Measurements from ENCODE around the gene TUBA8. TPM values are rescaled to one million over a fixed set of nuclear protein-coding genes. Genes with fewer than 3 reads are reported as not detected.

The TUBA8 gene
- total and polyA plus RNA-seq, 2 donors from 2014 or later = 1.1 to 5.9 TPM

- H3K4me1 ChIP-seq (ENCODE audit: control insufficient read depth in 2 of 3, insufficient read depth in 2 of 3, low read depth in 1 of 3, low read length in 3 of 3) = peaks cover 0 to 9% (median 0%) of the 10 kb centered on the region in 3 donors
- FAIRE-seq = no peak
- no peak overlapping the region for H3K27ac ChIP-seq (ENCODE audit: low read depth in 2 of 2, low read length in 2 of 2)
- no peak overlapping the region for H3K9ac ChIP-seq (ENCODE audit: low read length in 3 of 3)
- H3K27me3 ChIP-seq (ENCODE audit: control insufficient read depth, insufficient read depth, low read length) = no peaks in the 10 kb centered on the region
- no peaks in the 10 kb centered on the region for H3K9me3 ChIP-seq (ENCODE audit: control insufficient read depth in 2 of 3, insufficient read depth in 1 of 3, low read length in 3 of 3)
- TF ChIP-seq CTCF (IDR thresholded peaks at IDR 0.05; ENCODE audit: borderline replicate concordance, extremely low read depth, insufficient read depth) = no peak
- H3K36me3 ChIP-seq (ENCODE audit: control insufficient read depth in 2 of 3, insufficient read depth in 3 of 3, low read length in 3 of 3) = no peaks in the 10 kb centered on the region
- H3K4me3 ChIP-seq (ENCODE audit: low read length in 3 of 3) = no peak overlapping the region
- no peak for DNase-seq
- intact Hi-C loops (cut with DNase I) = no loop called here
Measured at GRCh38 chr22:18111759-18112330, 1.2 kb downstream of the TUBA8 start.

- no peak overlapping the region for H3K27ac ChIP-seq (ENCODE audit: low read depth in 2 of 2, low read length in 2 of 2)
- intact Hi-C loops (cut with DNase I) = no loop called here
- H3K9ac ChIP-seq (ENCODE audit: low read length in 3 of 3) = no peak overlapping the region
- no peaks in the 10 kb centered on the region for H3K27me3 ChIP-seq (ENCODE audit: control insufficient read depth, insufficient read depth, low read length)
- no peak for TF ChIP-seq CTCF (IDR thresholded peaks at IDR 0.05; ENCODE audit: borderline replicate concordance, extremely low read depth, insufficient read depth)
- H3K4me1 ChIP-seq (ENCODE audit: control insufficient read depth in 2 of 3, insufficient read depth in 2 of 3, low read depth in 1 of 3, low read length in 3 of 3) = peaks cover 0 to 9% (median 0%) of the 10 kb centered on the region in 3 donors
- no peak for FAIRE-seq
- DNase-seq = no peak
- no peaks in the 10 kb centered on the region for H3K9me3 ChIP-seq (ENCODE audit: control insufficient read depth in 2 of 3, insufficient read depth in 1 of 3, low read length in 3 of 3)
- H3K4me3 ChIP-seq (ENCODE audit: low read length in 3 of 3) = no peak overlapping the region
- no peaks in the 10 kb centered on the region for H3K36me3 ChIP-seq (ENCODE audit: control insufficient read depth in 2 of 3, insufficient read depth in 3 of 3, low read length in 3 of 3)
Measured at GRCh38 chr22:18112440-18112839, 1.8 kb downstream of the TUBA8 start.

GRCh38 chr22:18113680-18114394, 3.2 kb downstream of the TUBA8 start:
- no peak overlapping the region for H3K4me3 ChIP-seq (ENCODE audit: low read length in 3 of 3)
- no peak overlapping the region for H3K9ac ChIP-seq (ENCODE audit: low read length in 3 of 3)
- no peaks in the 10 kb centered on the region for H3K36me3 ChIP-seq (ENCODE audit: control insufficient read depth in 2 of 3, insufficient read depth in 3 of 3, low read length in 3 of 3)
- H3K4me1 ChIP-seq (ENCODE audit: control insufficient read depth in 2 of 3, insufficient read depth in 2 of 3, low read depth in 1 of 3, low read length in 3 of 3) = peaks cover 0 to 9% (median 0%) of the 10 kb centered on the region in 3 donors
- intact Hi-C loops (cut with DNase I) = no loop called here
- no peak overlapping the region for H3K27ac ChIP-seq (ENCODE audit: low read depth in 2 of 2, low read length in 2 of 2)
- FAIRE-seq = no peak
- H3K9me3 ChIP-seq (ENCODE audit: control insufficient read depth in 2 of 3, insufficient read depth in 1 of 3, low read length in 3 of 3) = no peaks in the 10 kb centered on the region
- no peak for DNase-seq
- no peak for TF ChIP-seq CTCF (IDR thresholded peaks at IDR 0.05; ENCODE audit: borderline replicate concordance, extremely low read depth, insufficient read depth)
- H3K27me3 ChIP-seq (ENCODE audit: control insufficient read depth, insufficient read depth, low read length) = no peaks in the 10 kb centered on the region

Measured in kidney (tissue), 14 donors.